PC-3 (cell line): ENCODE results near the gene TMEM117. TPM values are rescaled to one million over a fixed set of nuclear protein-coding genes. Genes with fewer than 3 reads are reported as not detected.

Source experiments
- ATAC-seq: fragments of 200-7000 bp; cut with Tn5 transposase; 2 replicates; pipeline ENCODE4 v1.9.1; 2020; ENCODE audit warnings: mild to moderate bottlenecking, moderate library complexity
- Bru-seq: library from RNA; stranded (reverse); fragments of 400-500 nt; gene quantifications from one replicate; lab custom pipeline; 2021; lab: Mats Ljungman, UMichigan
- BruChase-seq, 2 experiments: library from RNA; stranded (reverse); fragments of 400-500 nt; gene quantifications; one replicate each; lab custom pipeline; 2021; lab: Mats Ljungman, UMichigan
- BruUV-seq: library from RNA; stranded (reverse); fragments of 400-500 nt; replicated peaks from 2 replicates; lab custom pipeline; 2021; lab: Mats Ljungman, UMichigan
- CTCF ChIA-PET: fragments of 300-600 bp; sonication (Branson Sonifier 250); formaldehyde crosslinking; loops from one replicate; lab custom pipeline; 2022; ENCODE audit warnings: antibody characterized with exemption; lab: Charles Lee
- POLR2A ChIA-PET: fragments of 300-600 bp; sonication (Branson Sonifier 250); formaldehyde crosslinking; loops from one replicate; lab custom pipeline; 2022; ENCODE audit warnings: antibody characterized with exemption; ENCODE audit not compliant: unreplicated experiment; lab: Charles Lee
- DNase-seq: peaks from one replicate; pipeline ENCODE4 v3.0.0-alpha.2; 2015
- H2AFZ ChIP-seq: fragments of 300-600 bp; sonication (generic); 2 replicates; pipeline ENCODE4 v1.6.0; 2016; ENCODE audit warnings: antibody characterized with exemption, low read length
- H3F3A ChIP-seq: fragments of 300-600 bp; sonication (generic); one replicate; pipeline ENCODE4 v1.6.0; 2017; ENCODE audit warnings: antibody characterized with exemption, low read length, control low read depth, mild to moderate bottlenecking; ENCODE audit not compliant: unreplicated experiment
- H3K27ac ChIP-seq: fragments of 300-600 bp; sonication (generic); 2 replicates; pipeline ENCODE4 v1.5.1; 2016; ENCODE audit warnings: mild to moderate bottlenecking, low read length
- H3K27me3 ChIP-seq: fragments of 300-600 bp; sonication (generic); 2 replicates; pipeline ENCODE4 v1.6.1; 2016; ENCODE audit warnings: low read length, mixed read lengths
- H3K36me3 ChIP-seq: fragments of 300-600 bp; sonication (generic); 2 replicates; pipeline ENCODE4 v1.6.1; 2016; ENCODE audit warnings: low read depth, mixed run types, low read length, mixed read lengths
- H3K4me1 ChIP-seq: fragments of 300-600 bp; sonication (generic); 2 replicates; pipeline ENCODE4 v1.5.1; 2016; ENCODE audit warnings: low read length; ENCODE audit not compliant: insufficient read depth
- H3K4me2 ChIP-seq: fragments of 300-600 bp; sonication (generic); 2 replicates; pipeline ENCODE4 v1.6.0; 2016; ENCODE audit warnings: low read length
- H3K4me3 ChIP-seq: fragments of 300-600 bp; sonication (generic); 2 replicates; pipeline ENCODE4 v1.5.1; 2016; ENCODE audit warnings: mild to moderate bottlenecking, low read length, mixed read lengths
- H3K79me2 ChIP-seq: fragments of 300-600 bp; sonication (generic); 2 replicates; pipeline ENCODE4 v1.6.1; 2017; ENCODE audit warnings: low read length, mixed read lengths
- H3K9ac ChIP-seq: fragments of 300-600 bp; sonication (generic); 2 replicates; pipeline ENCODE4 v1.6.0; 2016; ENCODE audit warnings: mild to moderate bottlenecking, low read length
- H3K9me2 ChIP-seq: fragments of 300-600 bp; sonication (generic); replicated peaks from 2 replicates; pipeline ENCODE4 v1.6.1; 2016; ENCODE audit warnings: mixed run types, low read length, mixed read lengths
- H3K9me3 ChIP-seq: fragments of 300-600 bp; sonication (generic); 2 replicates; pipeline ENCODE4 v1.6.1; 2016; ENCODE audit warnings: low read length, mixed read lengths
- H4K20me1 ChIP-seq: fragments of 300-600 bp; sonication (generic); 2 replicates; pipeline ENCODE4 v1.6.1; 2016; ENCODE audit warnings: low read length, mixed read lengths
- EZH2 ChIP-seq: fragments of 300-600 bp; sonication (generic); IDR thresholded peaks from one replicate; pipeline ENCODE4 v1.6.1; 2017; ENCODE audit warnings: antibody characterized with exemption, mild to moderate bottlenecking, low read length; ENCODE audit not compliant: unreplicated experiment
- EZH2phosphoT487 ChIP-seq: fragments of 300-600 bp; sonication (generic); IDR thresholded peaks from 2 replicates; pipeline ENCODE4 v1.6.1; 2018; ENCODE audit warnings: mild to moderate bottlenecking, antibody characterized with exemption, low read length, borderline replicate concordance
- intact Hi-C: fragments of 100-400 bp; cut with micrococcal nuclease; formaldehyde crosslinking; loops from 2 replicates; pipeline ENCODE4 v1.9.0; 2023
- long read RNA-seq: library from polyadenylated mRNA; unstranded; transcript quantifications from one replicate; pipeline ENCODE4 v2.0.0, GENCODE V29; 2021; ENCODE audit not compliant: unreplicated experiment
- total RNA-seq: library from RNA; depleted of rRNA; stranded (reverse); fragments of >200 nt; gene quantifications from 2 replicates; pipeline ENCODE4 v1.2.3, GENCODE V29; 2014; rRNA removed
- TF ChIP-seq, protein P1 (sequence below): fragments of 300-600 bp; sonication (generic); conservative IDR thresholded peaks from 2 replicates; pipeline ENCODE4 v1.5.1; 2017; ENCODE audit warnings: antibody characterized with exemption, low read depth, mild to moderate bottlenecking, low read length

Gene TMEM117
- total RNA-seq = 7.9 and 9.0 TPM in 2 replicates
- Bru-seq, nascent RNA = percentile 58 among the genes with signal in this experiment
- BruChase-seq, experiment 1, labeled RNA remaining after a 6-hour chase = percentile 46 among the genes with signal in this experiment
- BruChase-seq, experiment 2, labeled RNA remaining after a 2-hour chase = percentile 63 among the genes with signal in this experiment
- long read RNA-seq, transcript TMEM117-201 (8 exons, 2,758 nt) = major isoform, 13 of 27 reads
- long read RNA-seq, partial matches to known transcripts = 2 of 27 reads
- long read RNA-seq, other reads (novel, unspliced or antisense) = 9 of 27 reads

DNA sequence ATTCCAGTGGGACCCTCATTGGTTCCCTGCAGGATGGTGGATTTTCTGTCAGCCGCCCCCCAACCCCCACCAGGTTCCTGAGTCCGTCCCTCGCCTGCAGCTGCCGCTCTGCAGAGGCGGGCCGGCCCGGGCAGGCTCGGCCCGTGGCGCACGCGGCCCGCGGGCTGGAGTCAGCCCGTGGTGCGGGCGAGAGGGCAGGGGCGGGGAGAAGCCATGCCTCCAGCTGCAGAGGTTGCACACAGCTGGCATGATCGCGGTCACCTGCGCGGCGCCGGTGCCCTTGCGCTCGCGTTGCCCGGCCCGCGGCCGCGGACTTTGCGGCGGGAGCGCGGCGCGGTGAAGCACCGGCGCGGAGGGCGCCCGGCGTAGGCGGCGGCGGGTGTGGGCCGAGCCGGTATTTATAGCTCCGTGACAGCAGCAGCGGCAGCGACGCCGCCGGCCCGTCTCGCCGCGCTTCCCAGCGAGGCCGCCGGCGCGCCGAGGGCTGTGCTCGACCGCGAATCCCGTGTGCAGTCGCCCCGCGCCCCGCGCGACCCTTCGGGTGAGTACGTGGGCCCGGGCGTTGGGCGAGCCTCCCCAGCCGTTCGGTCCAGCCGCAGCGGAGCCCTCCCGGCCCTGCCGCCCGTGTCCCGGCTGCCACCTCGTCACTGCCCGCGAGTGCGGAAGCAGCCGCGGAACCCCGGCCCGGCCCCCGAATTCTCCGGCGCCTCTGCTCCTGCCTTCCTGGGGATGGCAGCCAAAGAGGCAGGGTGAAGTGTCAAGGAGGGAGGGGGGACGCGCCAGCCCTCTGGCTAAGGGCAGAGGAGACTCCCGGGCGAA lies at the start of gene TMEM117:
TSS of gene TMEM117 (plus strand) at position 426 of the 819 bp plus-strand sequence.
- Histone ChIP-seq H3K27me3 (no peaks in the 10 kb centered on the region), H3K4me3 (peak within 1 kb of the TSS; percentile 83), H3K9me3 (no peaks in the 10 kb centered on the region), H4K20me1 (no peaks in the 10 kb centered on the region), H3K4me1 (peaks cover 8% of the 10 kb centered on the region; the same call in 1 of the 2 replicates), H3K9me2 (no peaks in the 10 kb centered on the region), H3K4me2 (peak within 1 kb of the TSS; percentile 85), H3K27ac (peak within 1 kb of the TSS; percentile 41), H3K79me2 (peaks cover 5% of the 10 kb centered on the region; the same call in 1 of the 2 replicates), H3K36me3 (no peaks in the 10 kb centered on the region), H3F3A (no peaks in the 10 kb centered on the region), H3K9ac (peak within 1 kb of the TSS; percentile 78), H2AFZ (peak within 1 kb of the TSS; percentile 90)
- peak; percentile 76 for ATAC-seq
- CTCF ChIA-PET = no interaction called here
- DNase-seq = peak; percentile 52
- BruUV-seq = no TSS peak
- POLR2A ChIA-PET = interaction anchor here (0.8 kb wide), 1 partner anchor 22 kb away, joined by 3 read pairs; no protein-coding TSS in a partner anchor
- intact Hi-C loops = loop anchor here (5.0 kb wide), 2 partner anchors 39 to 46 kb away; no protein-coding TSS in a partner anchor
- TF ChIP-seq, protein P1, sequence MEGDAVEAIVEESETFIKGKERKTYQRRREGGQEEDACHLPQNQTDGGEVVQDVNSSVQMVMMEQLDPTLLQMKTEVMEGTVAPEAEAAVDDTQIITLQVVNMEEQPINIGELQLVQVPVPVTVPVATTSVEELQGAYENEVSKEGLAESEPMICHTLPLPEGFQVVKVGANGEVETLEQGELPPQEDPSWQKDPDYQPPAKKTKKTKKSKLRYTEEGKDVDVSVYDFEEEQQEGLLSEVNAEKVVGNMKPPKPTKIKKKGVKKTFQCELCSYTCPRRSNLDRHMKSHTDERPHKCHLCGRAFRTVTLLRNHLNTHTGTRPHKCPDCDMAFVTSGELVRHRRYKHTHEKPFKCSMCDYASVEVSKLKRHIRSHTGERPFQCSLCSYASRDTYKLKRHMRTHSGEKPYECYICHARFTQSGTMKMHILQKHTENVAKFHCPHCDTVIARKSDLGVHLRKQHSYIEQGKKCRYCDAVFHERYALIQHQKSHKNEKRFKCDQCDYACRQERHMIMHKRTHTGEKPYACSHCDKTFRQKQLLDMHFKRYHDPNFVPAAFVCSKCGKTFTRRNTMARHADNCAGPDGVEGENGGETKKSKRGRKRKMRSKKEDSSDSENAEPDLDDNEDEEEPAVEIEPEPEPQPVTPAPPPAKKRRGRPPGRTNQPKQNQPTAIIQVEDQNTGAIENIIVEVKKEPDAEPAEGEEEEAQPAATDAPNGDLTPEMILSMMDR = no peak
- peak; percentile 64 for TF ChIP-seq EZH2phosphoT487

GRCh38 chr12:43786899-43787693 lies 48.8 kb upstream of the TMEM117 start:
- peak overlapping the region; percentile 29 for H3K4me2 ChIP-seq
- no peak overlapping the region for H3K4me3 ChIP-seq
- TSS peak; percentile 37 for BruUV-seq
- no peaks in the 10 kb centered on the region for H3K9me3 ChIP-seq
- ChIA-PET POLR2A (no interaction called here), CTCF (no interaction called here)
- ATAC-seq (peak; percentile 85), DNase-seq (peak; percentile 92)
- no peaks in the 10 kb centered on the region for H3K79me2 ChIP-seq
- no peak overlapping the region for H2AFZ ChIP-seq
- TF ChIP-seq EZH2 = no peak
- TF ChIP-seq EZH2phosphoT487 = no peak
- intact Hi-C loops = loop anchor here (1.0 to 2.0 kb wide), 2 partner anchors 9 to 28 kb away; partner anchors contain the start of genes IRAK4 and PUS7L
- peaks cover 13% of the 10 kb centered on the region; the same call in 1 of the 2 replicates for H3K36me3 ChIP-seq
- H3K27me3 ChIP-seq = no peaks in the 10 kb centered on the region
- no peaks in the 10 kb centered on the region for H3K9me2 ChIP-seq
- H3K4me1 ChIP-seq = peaks cover 25% of the 10 kb centered on the region
- H3K9ac ChIP-seq = peak overlapping the region; percentile 13; the same call in 1 of the 2 replicates
- no peaks in the 10 kb centered on the region for H3F3A ChIP-seq
- peak overlapping the region; percentile 92 for H3K27ac ChIP-seq
- H4K20me1 ChIP-seq = no peaks in the 10 kb centered on the region

- CTCF ChIA-PET = no interaction called here
- BruUV-seq = no TSS peak
- Histone ChIP-seq H3K9ac (no peak overlapping the region), H3K9me3 (no peaks in the 10 kb centered on the region), H3K79me2 (no peaks in the 10 kb centered on the region), H3K27me3 (no peaks in the 10 kb centered on the region), H3K9me2 (no peaks in the 10 kb centered on the region), H3K36me3 (peaks cover 14% of the 10 kb centered on the region), H3K27ac (no peak overlapping the region), H3K4me2 (no peak overlapping the region), H3F3A (no peaks in the 10 kb centered on the region), H2AFZ (no peak overlapping the region), H3K4me3 (no peak overlapping the region), H4K20me1 (no peaks in the 10 kb centered on the region), H3K4me1 (peaks cover 35% of the 10 kb centered on the region)
- DNase-seq (peak; percentile 51), ATAC-seq (no peak)
- POLR2A ChIA-PET = no interaction called here
- intact Hi-C loops = no loop called here
- TF ChIP-seq EZH2phosphoT487 (no peak), EZH2 (no peak)
- TF ChIP-seq, protein P1 = no peak
Observed at GRCh38 chr12:43789941-43790340, 45.9 kb upstream of the TMEM117 start.
